Parathyroid adenoma (tissue), 2 donors: ENCODE data around the gene FANCE.

Experiments
- H2AFZ ChIP-seq: fragments of 300-600 bp; sonication (generic); one replicate; pipeline ENCODE4 v1.7.0; 2017; ENCODE audit warnings: antibody characterized with exemption, mild to moderate bottlenecking
- H3K27ac ChIP-seq: fragments of 300-600 bp; sonication (generic); one replicate; pipeline ENCODE4 v1.7.0; 2017
- H3K27me3 ChIP-seq: fragments of 300-600 bp; sonication (generic); one replicate; pipeline ENCODE4 v1.7.0; 2017; ENCODE audit warnings: low read length; ENCODE audit not compliant: control insufficient read depth, insufficient read depth
- H3K36me3 ChIP-seq: fragments of 300-600 bp; sonication (generic); one replicate; pipeline ENCODE4 v1.7.0; 2017; ENCODE audit warnings: low read length; ENCODE audit not compliant: control insufficient read depth, insufficient read depth
- H3K4me1 ChIP-seq: fragments of 300-600 bp; sonication (generic); one replicate; pipeline ENCODE4 v1.7.0; 2017; ENCODE audit warnings: control low read depth
- H3K4me2 ChIP-seq: fragments of 300-600 bp; sonication (generic); one replicate; pipeline ENCODE4 v1.7.0; 2017; ENCODE audit warnings: low read length
- H3K4me3 ChIP-seq: fragments of 300-600 bp; sonication (generic); one replicate; pipeline ENCODE4 v1.7.0; 2017; ENCODE audit warnings: low read depth, low read length
- H3K79me2 ChIP-seq: fragments of 300-600 bp; sonication (generic); one replicate; pipeline ENCODE4 v1.7.0; 2017; ENCODE audit warnings: control low read depth
- H3K9ac ChIP-seq: fragments of 300-600 bp; sonication (generic); one replicate; pipeline ENCODE4 v1.7.0; 2017; ENCODE audit warnings: mild to moderate bottlenecking
- H3K9me3 ChIP-seq: fragments of 300-600 bp; sonication (generic); one replicate; pipeline ENCODE4 v1.7.0; 2017; ENCODE audit warnings: low read length; ENCODE audit not compliant: control insufficient read depth
- TF ChIP-seq, protein P1 (sequence below): fragments of 300-600 bp; sonication (generic); IDR thresholded peaks from one replicate; pipeline ENCODE4 v1.7.0; 2017; ENCODE audit warnings: antibody characterized with exemption, mild to moderate bottlenecking
- donor health status: primary hyperparathyroidism.

FANCE gene

DNA sequence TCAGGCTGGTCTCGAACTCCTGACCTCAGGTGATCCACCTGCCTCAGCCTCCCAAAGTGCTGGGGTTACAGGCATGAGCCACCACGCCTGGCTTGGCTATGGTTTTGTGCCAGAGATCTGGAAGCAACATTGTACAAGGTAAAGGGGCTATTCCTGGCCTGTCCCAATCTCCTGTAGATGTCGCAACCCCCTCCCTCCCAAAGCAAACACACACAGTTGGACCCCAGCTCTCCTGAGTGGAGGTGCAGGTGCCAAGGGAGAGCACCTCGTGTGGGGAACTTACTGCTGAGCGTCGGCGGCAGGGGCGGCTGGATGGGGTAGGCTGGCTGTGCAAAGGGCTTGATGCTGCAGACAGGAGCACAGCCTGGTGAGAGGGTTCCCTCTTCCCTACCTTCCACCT, 24.9 kb downstream of the FANCE start:
- H3K27me3 ChIP-seq, result no peaks in the 10 kb centered on the region
- H3K79me2 ChIP-seq, result no peaks in the 10 kb centered on the region
- H3K9ac ChIP-seq, result no peak overlapping the region
- H3K4me1 ChIP-seq, result no peaks in the 10 kb centered on the region
- H3K27ac ChIP-seq, result no peak overlapping the region
- no peaks in the 10 kb centered on the region for H3K9me3 ChIP-seq
- no peak overlapping the region for H3K4me3 ChIP-seq
- no peak overlapping the region for H3K4me2 ChIP-seq
- no peaks in the 10 kb centered on the region for H3K36me3 ChIP-seq
- TF ChIP-seq, protein P1, sequence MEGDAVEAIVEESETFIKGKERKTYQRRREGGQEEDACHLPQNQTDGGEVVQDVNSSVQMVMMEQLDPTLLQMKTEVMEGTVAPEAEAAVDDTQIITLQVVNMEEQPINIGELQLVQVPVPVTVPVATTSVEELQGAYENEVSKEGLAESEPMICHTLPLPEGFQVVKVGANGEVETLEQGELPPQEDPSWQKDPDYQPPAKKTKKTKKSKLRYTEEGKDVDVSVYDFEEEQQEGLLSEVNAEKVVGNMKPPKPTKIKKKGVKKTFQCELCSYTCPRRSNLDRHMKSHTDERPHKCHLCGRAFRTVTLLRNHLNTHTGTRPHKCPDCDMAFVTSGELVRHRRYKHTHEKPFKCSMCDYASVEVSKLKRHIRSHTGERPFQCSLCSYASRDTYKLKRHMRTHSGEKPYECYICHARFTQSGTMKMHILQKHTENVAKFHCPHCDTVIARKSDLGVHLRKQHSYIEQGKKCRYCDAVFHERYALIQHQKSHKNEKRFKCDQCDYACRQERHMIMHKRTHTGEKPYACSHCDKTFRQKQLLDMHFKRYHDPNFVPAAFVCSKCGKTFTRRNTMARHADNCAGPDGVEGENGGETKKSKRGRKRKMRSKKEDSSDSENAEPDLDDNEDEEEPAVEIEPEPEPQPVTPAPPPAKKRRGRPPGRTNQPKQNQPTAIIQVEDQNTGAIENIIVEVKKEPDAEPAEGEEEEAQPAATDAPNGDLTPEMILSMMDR, result no peak
- no peak overlapping the region for H2AFZ ChIP-seq

DNA sequence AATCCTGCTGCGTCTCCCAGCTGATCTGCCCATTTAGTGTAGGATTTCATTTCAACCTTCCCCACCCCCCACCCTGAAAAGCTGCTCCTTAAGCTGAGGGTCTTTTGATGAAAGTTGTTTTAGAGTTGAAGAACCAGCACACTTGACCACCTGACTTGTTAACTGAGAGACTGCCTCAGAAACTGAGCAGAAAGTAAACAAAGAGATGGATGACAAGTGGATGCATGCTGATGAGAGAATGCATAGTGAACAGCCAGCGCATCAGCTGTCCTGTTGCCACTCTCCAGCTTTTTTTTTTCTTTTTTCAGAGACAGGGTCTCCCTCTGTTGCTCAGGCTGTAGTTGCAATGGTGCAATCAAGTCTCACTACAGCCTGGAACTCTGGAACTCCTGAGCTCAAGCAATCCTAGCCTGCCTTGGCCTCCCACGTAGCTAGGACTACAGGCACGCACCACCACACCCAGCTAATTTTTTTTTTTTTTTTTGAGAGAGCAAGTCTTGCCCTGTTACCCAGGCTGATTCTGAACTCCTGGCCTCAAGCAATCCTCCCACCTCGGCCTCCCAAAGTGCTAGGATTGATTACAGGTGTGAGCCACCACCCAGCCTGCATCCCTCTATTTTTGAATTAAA, 25.5 kb downstream of the FANCE start:
- no peak overlapping the region for H3K9ac ChIP-seq
- no peaks in the 10 kb centered on the region for H3K79me2 ChIP-seq
- no peaks in the 10 kb centered on the region for H3K36me3 ChIP-seq
- no peaks in the 10 kb centered on the region for H3K27me3 ChIP-seq
- H3K27ac ChIP-seq, result no peak overlapping the region
- no peaks in the 10 kb centered on the region for H3K4me1 ChIP-seq
- no peak overlapping the region for H3K4me3 ChIP-seq
- H2AFZ ChIP-seq, result no peak overlapping the region
- H3K4me2 ChIP-seq, result no peak overlapping the region
- TF ChIP-seq, protein P1, result no peak
- no peaks in the 10 kb centered on the region for H3K9me3 ChIP-seq

DNA sequence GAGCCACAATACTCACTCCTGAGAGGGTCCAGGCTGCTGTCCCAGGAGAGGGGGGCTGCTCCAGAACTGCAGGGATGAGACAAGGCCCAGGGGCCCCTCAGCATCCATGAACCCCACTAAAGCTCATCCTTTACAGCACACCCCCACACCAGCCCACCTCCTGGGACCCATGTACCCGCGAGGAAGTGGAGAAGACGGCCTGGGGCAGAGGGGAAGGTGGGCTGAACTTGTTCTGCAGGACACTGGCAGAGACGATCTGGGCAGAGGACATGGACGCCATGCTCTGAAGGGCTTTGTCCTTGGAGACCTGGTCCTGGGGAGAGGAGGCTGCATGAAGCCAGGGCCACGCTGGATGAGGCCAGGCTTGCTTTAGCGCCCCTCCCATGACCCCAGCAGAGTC, 26.1 kb downstream of the FANCE start:
- H3K4me2 ChIP-seq, result no peak overlapping the region
- TF ChIP-seq, protein P1, result no peak
- H3K79me2 ChIP-seq, result no peaks in the 10 kb centered on the region
- H3K27me3 ChIP-seq, result no peaks in the 10 kb centered on the region
- H3K36me3 ChIP-seq, result no peaks in the 10 kb centered on the region
- H3K4me1 ChIP-seq, result no peaks in the 10 kb centered on the region
- no peaks in the 10 kb centered on the region for H3K9me3 ChIP-seq
- no peak overlapping the region for H2AFZ ChIP-seq
- no peak overlapping the region for H3K9ac ChIP-seq
- no peak overlapping the region for H3K4me3 ChIP-seq
- H3K27ac ChIP-seq, result no peak overlapping the region

DNA sequence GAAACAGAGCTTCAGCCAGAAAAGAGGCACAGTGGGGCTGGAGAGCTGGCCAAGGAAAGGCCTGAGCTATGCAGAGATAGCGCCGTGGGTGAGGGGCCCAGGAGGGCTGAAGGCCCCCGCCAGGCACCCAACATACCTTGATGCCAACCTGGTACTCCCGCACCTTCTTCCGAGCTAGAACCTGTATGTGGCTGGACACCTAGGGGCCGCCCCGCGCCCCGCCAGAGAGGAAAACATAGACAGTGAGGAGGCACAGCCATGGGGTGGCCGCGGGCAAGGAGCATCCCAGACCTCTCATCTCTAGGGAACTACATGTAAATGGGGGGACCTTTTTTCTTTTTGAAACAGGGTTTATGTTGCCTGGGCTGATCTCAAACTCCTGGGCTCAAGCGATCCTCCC, 28.0 kb downstream of the FANCE start:
- Histone ChIP-seq H3K4me2 (no peak overlapping the region), H2AFZ (no peak overlapping the region), H3K27ac (no peak overlapping the region), H3K4me3 (no peak overlapping the region), H3K36me3 (no peaks in the 10 kb centered on the region), H3K9me3 (no peaks in the 10 kb centered on the region), H3K27me3 (no peaks in the 10 kb centered on the region), H3K4me1 (peaks cover 2% of the 10 kb centered on the region), H3K9ac (no peak overlapping the region), H3K79me2 (no peaks in the 10 kb centered on the region)
- TF ChIP-seq, protein P1, result no peak

DNA sequence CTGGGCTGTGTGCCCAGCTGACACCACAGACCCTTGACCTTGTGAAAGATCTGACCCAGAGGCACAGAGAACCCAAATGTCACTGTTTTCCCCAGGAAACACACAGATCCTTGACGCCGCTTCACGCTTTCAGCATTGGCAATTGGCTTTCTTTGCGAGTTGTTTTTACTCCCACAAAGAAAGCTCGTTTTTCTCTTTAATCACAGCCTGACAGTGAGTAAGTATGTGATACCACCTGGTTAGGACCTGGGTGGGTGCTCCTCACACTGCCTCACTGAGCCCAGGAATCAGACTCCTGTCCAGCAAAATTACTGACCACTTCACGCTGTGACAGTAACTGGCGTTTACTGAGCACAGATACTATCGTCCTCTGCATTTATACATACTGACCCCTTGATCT, 29.1 kb downstream of the FANCE start:
- H3K79me2 ChIP-seq, result no peaks in the 10 kb centered on the region
- no peaks in the 10 kb centered on the region for H3K9me3 ChIP-seq
- no peaks in the 10 kb centered on the region for H3K36me3 ChIP-seq
- H3K27me3 ChIP-seq, result no peaks in the 10 kb centered on the region
- peaks cover 10% of the 10 kb centered on the region for H3K4me1 ChIP-seq
- H2AFZ ChIP-seq, result no peak overlapping the region
- TF ChIP-seq, protein P1, result no peak
- no peak overlapping the region for H3K27ac ChIP-seq
- H3K4me3 ChIP-seq, result no peak overlapping the region
- no peak overlapping the region for H3K9ac ChIP-seq
- no peak overlapping the region for H3K4me2 ChIP-seq
